ENCODE measurements around the gene LRRC52.

Gene LRRC52

GRCh38 chr1:165543532-165544438 lies at the start of gene LRRC52:
LRRC52 (plus strand) TSS chr1:165544000; CDS start chr1:165544297, 297 bp downstream.
- no peak for TF ChIP-seq CTCF (IDR thresholded peaks at IDR 0.05; ENCODE audit: low read depth, low read length)
- DNase-seq (ENCODE audit: low read depth in 2 of 2), result no peak
- H3K4me3 ChIP-seq (replicated peaks in 1 of 2; ENCODE audit: low read depth in 2 of 2, low read length in 2 of 2), result no peak within 1 kb of the TSS

- no peak for DNase-seq (ENCODE audit: low read depth in 2 of 2)
- TF ChIP-seq CTCF (IDR thresholded peaks at IDR 0.05; ENCODE audit: low read depth, low read length), result no peak
- no peak overlapping the region for H3K4me3 ChIP-seq (replicated peaks in 1 of 2; ENCODE audit: low read depth in 2 of 2, low read length in 2 of 2)
Measured at GRCh38 chr1:165494949-165495857, 48.6 kb upstream of the LRRC52 start.

- no peak for DNase-seq (ENCODE audit: low read depth in 2 of 2)
- no peak overlapping the region for H3K4me3 ChIP-seq (replicated peaks in 1 of 2; ENCODE audit: low read depth in 2 of 2, low read length in 2 of 2)
- no peak for TF ChIP-seq CTCF (IDR thresholded peaks at IDR 0.05; ENCODE audit: low read depth, low read length)
Measured at GRCh38 chr1:165495858-165496205, 48.0 kb upstream of the LRRC52 start.

GRCh38 chr1:165496501-165496900 lies 47.3 kb upstream of the LRRC52 start:
- no peak for TF ChIP-seq CTCF (IDR thresholded peaks at IDR 0.05; ENCODE audit: low read depth, low read length)
- H3K4me3 ChIP-seq (replicated peaks in 1 of 2; ENCODE audit: low read depth in 2 of 2, low read length in 2 of 2), result no peak overlapping the region
- DNase-seq (ENCODE audit: low read depth in 2 of 2), result no peak

- no peak for TF ChIP-seq CTCF (IDR thresholded peaks at IDR 0.05; ENCODE audit: low read depth, low read length)
- H3K4me3 ChIP-seq (replicated peaks in 1 of 2; ENCODE audit: low read depth in 2 of 2, low read length in 2 of 2), result no peak overlapping the region
- DNase-seq (ENCODE audit: low read depth in 2 of 2), result no peak
Measured at GRCh38 chr1:165497069-165498013, 46.5 kb upstream of the LRRC52 start.

Measured in cardiac fibroblast (primary cell).